Colon (tissue), 2 donors: ENCODE data around the gene SCYGR3.

Source experiments
- FAIRE-seq: peaks from 2 replicates; lab custom pipeline; 2012; peaks lifted over from hg19 to GRCh38; lab: Jason Lieb, UNC
- donor health status: control.
- donor health status: control.

The SCYGR3 gene, protein sequence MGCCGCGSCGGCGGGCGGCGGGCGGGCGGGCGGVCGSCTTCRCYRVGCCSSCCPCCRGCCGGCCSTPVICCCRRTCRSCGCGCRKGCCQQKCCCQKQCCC

DNA sequence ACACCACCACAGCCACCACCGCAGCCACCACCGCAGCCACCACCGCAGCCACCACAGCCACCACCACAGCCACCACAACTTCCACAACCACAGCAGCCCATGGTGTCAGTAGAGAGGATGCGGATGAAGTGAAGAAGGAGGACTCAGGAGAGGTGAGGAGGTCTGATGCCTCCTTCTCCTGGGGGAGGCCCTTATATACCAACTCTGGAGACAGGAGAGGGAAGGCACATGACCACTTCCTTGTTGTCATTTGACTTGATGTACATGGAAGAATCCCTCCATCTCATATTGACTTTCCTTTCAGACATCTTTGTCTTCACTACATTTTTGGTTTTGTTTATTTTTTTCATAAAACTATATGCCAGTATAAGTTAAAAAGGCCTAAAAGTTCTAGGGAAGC lies at the start of gene SCYGR3:
TSS of gene SCYGR3 (minus strand) at position 101 of the 400 bp plus-strand sequence. CDS start at position 101, 0 bp downstream.
- no peak for FAIRE-seq

GRCh38 chr2:227661827-227662226 lies 47.2 kb upstream of the SCYGR3 start:
- no peak for FAIRE-seq

GRCh38 chr2:227661025-227661649 lies 46.5 kb upstream of the SCYGR3 start:
- no peak for FAIRE-seq

- FAIRE-seq, result no peak
Measured at GRCh38 chr2:227657199-227657845, 42.7 kb upstream of the SCYGR3 start.

- no peak for FAIRE-seq
Measured at GRCh38 chr2:227655454-227655853, 40.8 kb upstream of the SCYGR3 start.

DNA sequence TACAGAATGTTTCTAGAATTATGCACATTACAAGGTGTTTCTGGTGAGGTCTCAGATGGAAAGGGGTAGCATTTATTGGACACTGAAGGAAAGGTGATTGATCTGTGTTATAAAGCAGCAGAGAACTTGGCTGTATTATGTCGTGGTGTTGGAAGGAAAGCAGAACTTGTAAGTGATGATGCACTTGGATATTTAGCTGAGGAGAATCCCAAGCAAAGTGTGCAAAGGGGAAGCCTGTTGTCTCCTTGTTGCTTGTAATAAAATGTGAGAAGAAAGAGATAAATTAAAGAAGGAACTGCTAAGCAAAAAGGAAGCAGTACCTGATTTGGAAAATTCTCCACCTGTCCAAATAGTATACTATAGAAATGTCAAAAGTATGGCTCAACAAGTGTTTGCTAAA lies 39.8 kb upstream of the SCYGR3 start:
- no peak for FAIRE-seq

GRCh38 chr2:227653419-227653818 lies 38.8 kb upstream of the SCYGR3 start:
- no peak for FAIRE-seq

DNA sequence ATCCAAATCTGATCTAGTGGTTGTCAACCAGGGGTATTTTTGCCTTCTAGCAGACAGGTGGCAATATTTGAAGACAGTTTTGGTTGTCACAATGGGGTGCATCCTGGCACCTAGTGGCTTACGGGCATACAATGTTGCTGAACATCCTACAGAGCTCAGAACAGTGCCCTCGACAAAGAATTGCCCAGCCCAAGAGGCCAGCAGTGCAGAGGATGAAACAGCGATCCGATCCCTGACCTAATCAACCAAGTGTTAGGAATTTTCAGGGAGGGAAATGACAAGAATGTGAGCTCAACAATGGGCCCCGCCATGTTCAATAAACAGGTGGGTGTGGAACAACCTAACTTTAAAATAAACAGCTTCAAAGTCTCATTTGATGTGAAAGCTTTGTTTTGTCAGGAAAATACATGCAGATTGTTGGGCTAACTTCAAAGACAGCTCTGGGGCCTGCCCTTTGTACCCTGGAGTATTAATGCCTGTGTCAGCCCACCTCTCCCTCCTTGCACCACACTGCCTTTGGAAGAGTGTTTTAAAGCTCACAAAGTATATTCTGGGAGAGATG lies 29.4 kb upstream of the SCYGR3 start:
- FAIRE-seq, result no peak

- no peak for FAIRE-seq
Measured at GRCh38 chr2:227642656-227643055, 28.0 kb upstream of the SCYGR3 start.

DNA sequence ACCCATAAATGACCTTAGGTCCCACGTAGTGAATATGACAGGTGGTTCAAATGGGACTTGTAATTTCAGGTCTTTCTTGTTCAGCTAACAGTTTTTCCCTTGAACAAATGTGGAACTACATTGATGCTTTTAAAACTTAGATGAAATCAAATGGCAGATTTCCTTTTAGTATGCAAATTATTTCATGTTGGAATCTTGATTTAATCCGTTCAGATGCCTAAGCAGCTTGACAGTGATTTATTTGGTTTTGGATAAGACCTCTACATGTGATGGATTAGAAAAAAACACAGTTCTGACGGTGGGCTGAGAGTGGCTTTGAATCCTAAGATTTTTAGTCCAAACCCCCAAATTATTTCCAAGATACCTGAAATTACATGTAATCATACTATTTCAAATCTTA lies 19.6 kb upstream of the SCYGR3 start:
- FAIRE-seq, result no peak

GRCh38 chr2:227632827-227633226 lies 18.2 kb upstream of the SCYGR3 start:
- no peak for FAIRE-seq

GRCh38 chr2:227630322-227630721 lies 15.7 kb upstream of the SCYGR3 start:
- FAIRE-seq, result no peak

- FAIRE-seq, result no peak
Measured at GRCh38 chr2:227629435-227629834, 14.8 kb upstream of the SCYGR3 start.

- no peak for FAIRE-seq
Measured at GRCh38 chr2:227627769-227628168, 13.1 kb upstream of the SCYGR3 start.

- no peak for FAIRE-seq
Measured at GRCh38 chr2:227626580-227627151, 12.0 kb upstream of the SCYGR3 start.

DNA sequence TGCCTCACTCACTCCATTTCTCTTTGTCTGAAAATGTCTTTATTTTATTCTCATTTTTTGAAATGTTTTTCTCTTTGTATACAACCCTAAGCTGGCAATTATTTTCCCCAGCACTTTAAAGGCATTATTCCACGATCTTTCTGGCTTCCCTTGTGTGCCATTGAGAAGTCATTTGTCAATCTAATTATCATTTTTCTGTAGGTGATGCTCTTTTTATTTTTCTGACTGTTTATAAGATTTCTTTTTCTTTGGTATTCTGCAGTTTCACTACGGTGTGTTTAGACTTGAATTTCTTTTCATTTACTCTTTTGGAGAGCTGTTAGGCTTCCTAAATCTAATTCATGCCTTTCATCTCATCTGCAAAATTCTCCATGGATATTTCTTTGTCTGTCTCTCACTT lies 10.8 kb upstream of the SCYGR3 start:
- FAIRE-seq, result no peak

GRCh38 chr2:227623226-227623625 lies 8.6 kb upstream of the SCYGR3 start:
- FAIRE-seq, result no peak

DNA sequence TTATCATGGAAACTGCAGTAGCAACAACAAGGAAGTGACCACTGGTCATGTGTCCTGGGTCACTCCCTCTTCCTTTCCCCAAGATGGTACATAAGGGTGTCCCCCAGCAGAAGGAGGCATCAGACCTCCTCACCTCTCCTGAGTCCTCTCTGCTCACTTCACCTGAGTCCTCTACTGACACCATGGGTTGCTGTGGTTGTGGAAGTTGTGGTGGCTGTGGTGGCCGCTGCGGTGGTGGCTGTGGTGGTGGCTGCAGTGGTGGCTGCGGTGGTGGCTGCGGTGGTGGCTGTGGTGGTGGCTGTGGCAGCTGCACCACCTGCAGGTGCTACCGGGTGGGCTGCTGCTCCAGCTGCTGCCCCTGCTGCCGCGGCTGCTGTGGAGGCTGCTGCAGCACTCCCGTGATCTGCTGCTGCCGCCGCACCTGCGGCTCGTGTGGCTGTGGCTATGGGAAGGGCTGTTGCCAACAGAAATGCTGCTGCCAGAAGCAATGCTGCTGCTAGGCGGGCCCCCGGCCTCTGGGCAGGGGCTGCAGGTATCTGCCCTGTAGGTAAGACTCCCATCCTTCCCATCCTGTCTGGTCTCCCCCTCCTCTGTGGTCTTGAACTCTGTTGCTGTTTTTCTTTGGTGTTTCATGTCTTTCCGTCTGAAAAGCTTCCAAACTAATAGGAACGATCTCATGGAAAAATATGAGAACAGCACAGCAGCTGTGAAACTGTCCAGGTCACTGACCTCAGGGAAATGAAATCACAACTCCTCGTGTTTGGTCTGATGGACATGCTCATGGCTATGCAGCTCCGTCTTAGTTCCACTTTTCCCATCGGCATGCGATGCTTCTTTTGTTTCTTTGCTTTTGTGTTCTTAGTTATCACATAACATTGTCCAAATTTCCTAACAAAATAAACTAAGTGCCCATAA lies 2.9 kb upstream of the SCYGR3 start, which contains the start of gene SCYGR4:
TSS of gene SCYGR4 (plus strand) at position 183 of the 915 bp plus-strand sequence. CDS start at position 183, 0 bp downstream.
- FAIRE-seq, result no peak

- FAIRE-seq, result no peak
Measured at GRCh38 chr2:227616631-227617030, 2.0 kb upstream of the SCYGR3 start.

DNA sequence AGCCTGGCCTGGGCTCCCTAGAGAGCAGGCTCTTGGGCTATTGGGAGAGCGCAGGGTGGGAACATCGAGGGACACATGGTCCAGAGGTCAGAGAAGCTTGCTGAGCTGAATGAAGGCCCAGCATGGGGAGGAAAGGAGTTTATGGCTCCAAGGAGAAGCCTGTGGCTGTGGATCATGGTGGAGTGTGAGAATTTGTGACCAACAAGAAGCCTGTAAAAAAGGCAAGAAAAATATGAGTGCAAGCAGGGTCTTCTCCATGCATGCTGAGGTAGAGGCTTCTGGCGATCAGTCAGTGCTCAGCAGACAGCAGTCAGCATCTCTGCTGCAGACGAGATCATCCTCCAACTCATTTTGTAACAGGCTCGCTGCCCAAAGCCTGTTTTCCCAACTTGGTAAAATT lies 1.3 kb upstream of the SCYGR3 start:
- no peak for FAIRE-seq

GRCh38 chr2:227615181-227615580 lies 541 bp upstream of the SCYGR3 start:
- no peak for FAIRE-seq

DNA sequence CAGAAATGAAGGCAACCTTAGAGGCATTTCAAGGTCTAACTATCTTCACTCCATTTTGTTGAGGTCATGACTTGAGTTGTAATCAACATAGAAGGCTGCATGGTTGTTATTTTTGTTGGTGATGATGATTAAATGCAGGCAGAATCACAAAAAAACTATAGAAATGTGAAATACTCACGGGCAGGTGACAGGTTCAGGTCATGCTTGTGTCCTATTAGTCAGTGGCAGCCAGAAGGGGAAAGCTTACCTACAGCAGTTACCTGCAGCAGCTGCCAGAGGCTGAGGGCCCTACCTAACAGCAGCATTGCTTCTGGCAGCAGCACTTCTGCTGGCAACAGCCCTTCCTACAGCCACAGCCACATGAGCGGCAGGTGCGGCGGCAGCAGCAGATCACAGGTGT lies 394 bp downstream of the SCYGR3 start:
- FAIRE-seq, result no peak
